Stimulated activated CD8-positive, alpha-beta memory T cell treated with anti-CD3 and anti-CD28 coated beads, Interleukin-12 subunit alpha, Interleukin-12 subunit beta, amount 100 ng/mL, for 4 hours (primary cell): Measurements from ENCODE around the gene CAB39L.

Experiments used
- DNase-seq: peaks from one replicate; pipeline ENCODE4 v3.0.0-alpha.2; 2020; ENCODE audit warnings: low read depth

The CAB39L gene

GRCh38 chr13:49399801-49400472 is 43.9 kb downstream of the CAB39L start:
- no peak for DNase-seq

GRCh38 chr13:49395878-49396380 is 47.9 kb downstream of the CAB39L start:
- no peak for DNase-seq

GRCh38 chr13:49395451-49395865 is 48.4 kb downstream of the CAB39L start:
- no peak for DNase-seq

GRCh38 chr13:49388091-49388635 is 55.7 kb downstream of the CAB39L start:
- no peak for DNase-seq

GRCh38 chr13:49386664-49387063 is 57.2 kb downstream of the CAB39L start:
- DNase-seq: no peak

GRCh38 chr13:49376121-49376520 is 67.7 kb downstream of the CAB39L start:
- DNase-seq: no peak

- DNase-seq: no peak
Observed at GRCh38 chr13:49374585-49375290, 69.1 kb downstream of the CAB39L start.

GRCh38 chr13:49373716-49374115 is 70.1 kb downstream of the CAB39L start:
- no peak for DNase-seq

GRCh38 chr13:49371943-49372613 is 71.8 kb downstream of the CAB39L start:
- DNase-seq: no peak

- no peak for DNase-seq
Observed at GRCh38 chr13:49370371-49370770, 73.5 kb downstream of the CAB39L start.

- DNase-seq: no peak
Observed at GRCh38 chr13:49369866-49370265, 74.0 kb downstream of the CAB39L start.

GRCh38 chr13:49368688-49369087 is 75.2 kb downstream of the CAB39L start:
- no peak for DNase-seq

- DNase-seq: no peak
Observed at GRCh38 chr13:49367640-49368422, 76.0 kb downstream of the CAB39L start.

GRCh38 chr13:49366841-49367240 is 77.0 kb downstream of the CAB39L start:
- no peak for DNase-seq

- DNase-seq: no peak
Observed at GRCh38 chr13:49357694-49358093, 86.2 kb downstream of the CAB39L start.

GRCh38 chr13:49356223-49356622 is 87.6 kb downstream of the CAB39L start:
- no peak for DNase-seq

GRCh38 chr13:49354719-49355118 is 89.1 kb downstream of the CAB39L start:
- DNase-seq: no peak

GRCh38 chr13:49353908-49354307 is 90.0 kb downstream of the CAB39L start:
- no peak for DNase-seq

- no peak for DNase-seq
Observed at GRCh38 chr13:49351871-49352270, 92.0 kb downstream of the CAB39L start.

- no peak for DNase-seq
Observed at GRCh38 chr13:49348751-49349150, 95.1 kb downstream of the CAB39L start.

GRCh38 chr13:49347650-49348385 is 96.0 kb downstream of the CAB39L start:
- DNase-seq: no peak
